KMS-11 (cell line): ENCODE results near the gene PRKAG3.

Source experiments
- H2AFZ ChIP-seq: fragments of 200-600 bp; sonication (generic); 2 replicates; pipeline ENCODE4 v1.6.1; 2016; ENCODE audit warnings: antibody characterized with exemption, mixed run types, low read depth
- H3K27ac ChIP-seq: fragments of 200-600 bp; sonication (generic); 2 replicates; pipeline ENCODE4 v1.6.1; 2016; ENCODE audit warnings: mild to moderate bottlenecking, mixed run types
- H3K27me3 ChIP-seq: fragments of 200-600 bp; sonication (generic); 2 replicates; pipeline ENCODE4 v1.6.1; 2017; ENCODE audit warnings: mild to moderate bottlenecking, low read depth, mixed run types, moderate library complexity; ENCODE audit not compliant: insufficient read depth
- H3K36me3 ChIP-seq: fragments of 200-600 bp; sonication (generic); 2 replicates; pipeline ENCODE4 v1.6.1; 2017; ENCODE audit warnings: mild to moderate bottlenecking, mixed run types; ENCODE audit not compliant: insufficient read depth
- H3K4me1 ChIP-seq: fragments of 200-600 bp; sonication (generic); 2 replicates; pipeline ENCODE4 v1.6.1; 2016; ENCODE audit warnings: mild to moderate bottlenecking, low read depth, mixed run types; ENCODE audit not compliant: poor library complexity, severe bottlenecking
- H3K4me2 ChIP-seq: fragments of 200-600 bp; sonication (generic); 2 replicates; pipeline ENCODE4 v1.7.0; 2016; ENCODE audit warnings: mild to moderate bottlenecking, mixed run types
- H3K4me3 ChIP-seq: fragments of 200-600 bp; sonication (generic); IDR thresholded peaks from 2 replicates; pipeline ENCODE4 v1.6.1; 2017; ENCODE audit warnings: low read depth, low read length, mixed read lengths; ENCODE audit not compliant: insufficient read depth
- H3K79me2 ChIP-seq: fragments of 200-600 bp; sonication (generic); 2 replicates; pipeline ENCODE4 v1.6.1; 2016; ENCODE audit warnings: low read depth, mixed run types; ENCODE audit not compliant: insufficient read depth
- H3K9ac ChIP-seq: fragments of 200-600 bp; sonication (generic); 2 replicates; pipeline ENCODE4 v1.6.1; 2016; ENCODE audit warnings: mild to moderate bottlenecking, mixed run types
- H4K20me1 ChIP-seq: fragments of 200-600 bp; sonication (generic); 2 replicates; pipeline ENCODE4 v1.6.1; 2016; ENCODE audit warnings: mild to moderate bottlenecking, mixed run types; ENCODE audit not compliant: insufficient read depth
- TF ChIP-seq, protein P1 (sequence below): fragments of 200-600 bp; sonication (generic); conservative IDR thresholded peaks from 2 replicates; pipeline ENCODE4 v1.6.1; 2017; ENCODE audit warnings: low read depth, mild to moderate bottlenecking, antibody characterized with exemption, low read length, moderate library complexity, mixed read lengths

Gene PRKAG3

DNA sequence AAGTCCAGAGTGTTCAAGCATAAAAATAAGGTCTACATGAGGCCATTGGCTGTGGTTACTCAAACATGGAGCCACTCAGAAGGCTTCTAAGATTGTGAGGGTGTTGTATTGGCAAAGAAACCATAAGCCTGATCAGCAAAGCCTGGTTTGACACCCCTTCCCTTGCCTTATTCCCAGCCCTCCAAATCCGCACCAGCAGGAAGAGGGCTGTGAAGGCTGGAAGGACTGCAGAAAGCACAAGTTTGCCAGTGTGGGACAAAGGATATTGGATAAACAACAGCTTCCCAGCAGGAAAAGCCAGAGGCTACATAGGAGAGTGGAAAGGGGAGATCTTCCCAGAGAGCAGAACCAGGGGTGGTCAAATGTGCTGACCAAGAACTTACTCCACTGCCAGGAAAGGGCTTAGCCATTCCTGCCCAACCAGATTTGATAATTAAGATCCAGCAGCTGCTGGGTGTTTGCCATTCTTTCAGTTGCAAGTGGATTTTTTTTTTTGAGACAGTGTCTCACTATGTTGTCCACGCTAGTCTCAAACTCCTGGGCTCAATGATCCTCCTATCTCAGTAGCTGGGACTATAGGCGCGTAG, 1.5 kb upstream of the PRKAG3 start:
- Histone ChIP-seq H3K27me3 (no peaks in the 10 kb centered on the region), H3K9ac (no peak overlapping the region), H3K4me2 (no peak overlapping the region), H4K20me1 (no peaks in the 10 kb centered on the region), H2AFZ (no peak overlapping the region), H3K27ac (no peak overlapping the region), H3K4me1 (peaks cover 48% of the 10 kb centered on the region), H3K4me3 (no peak overlapping the region), H3K79me2 (no peaks in the 10 kb centered on the region), H3K36me3 (no peaks in the 10 kb centered on the region)
- TF ChIP-seq, protein P1, sequence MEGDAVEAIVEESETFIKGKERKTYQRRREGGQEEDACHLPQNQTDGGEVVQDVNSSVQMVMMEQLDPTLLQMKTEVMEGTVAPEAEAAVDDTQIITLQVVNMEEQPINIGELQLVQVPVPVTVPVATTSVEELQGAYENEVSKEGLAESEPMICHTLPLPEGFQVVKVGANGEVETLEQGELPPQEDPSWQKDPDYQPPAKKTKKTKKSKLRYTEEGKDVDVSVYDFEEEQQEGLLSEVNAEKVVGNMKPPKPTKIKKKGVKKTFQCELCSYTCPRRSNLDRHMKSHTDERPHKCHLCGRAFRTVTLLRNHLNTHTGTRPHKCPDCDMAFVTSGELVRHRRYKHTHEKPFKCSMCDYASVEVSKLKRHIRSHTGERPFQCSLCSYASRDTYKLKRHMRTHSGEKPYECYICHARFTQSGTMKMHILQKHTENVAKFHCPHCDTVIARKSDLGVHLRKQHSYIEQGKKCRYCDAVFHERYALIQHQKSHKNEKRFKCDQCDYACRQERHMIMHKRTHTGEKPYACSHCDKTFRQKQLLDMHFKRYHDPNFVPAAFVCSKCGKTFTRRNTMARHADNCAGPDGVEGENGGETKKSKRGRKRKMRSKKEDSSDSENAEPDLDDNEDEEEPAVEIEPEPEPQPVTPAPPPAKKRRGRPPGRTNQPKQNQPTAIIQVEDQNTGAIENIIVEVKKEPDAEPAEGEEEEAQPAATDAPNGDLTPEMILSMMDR: no peak

DNA sequence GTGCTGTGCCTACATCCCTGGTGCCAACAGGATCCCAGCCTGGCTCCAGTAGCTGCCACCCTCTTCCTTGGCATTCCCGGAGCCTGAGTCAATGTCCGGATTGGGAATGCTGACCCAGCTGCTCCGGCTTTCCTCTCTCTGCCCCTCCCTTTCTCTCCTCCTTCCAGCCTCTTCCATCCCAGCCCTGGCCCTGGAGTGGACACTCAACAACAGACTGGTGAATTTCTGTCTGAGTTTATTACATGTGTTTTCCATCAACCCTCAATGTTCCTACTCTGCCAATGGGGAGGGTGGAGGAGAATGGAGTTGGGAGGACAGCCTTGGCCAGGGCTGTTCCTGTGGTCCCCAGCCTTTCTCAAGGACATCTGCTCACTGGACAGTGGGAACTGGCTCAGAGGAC, 917 bp upstream of the PRKAG3 start:
- TF ChIP-seq, protein P1: no peak
- H4K20me1 ChIP-seq: no peaks in the 10 kb centered on the region
- H3K79me2 ChIP-seq: no peaks in the 10 kb centered on the region
- no peak overlapping the region for H2AFZ ChIP-seq
- no peak overlapping the region for H3K9ac ChIP-seq
- no peaks in the 10 kb centered on the region for H3K27me3 ChIP-seq
- peaks cover 48% of the 10 kb centered on the region for H3K4me1 ChIP-seq
- H3K4me3 ChIP-seq: no peak overlapping the region
- no peaks in the 10 kb centered on the region for H3K36me3 ChIP-seq
- H3K4me2 ChIP-seq: no peak overlapping the region
- no peak overlapping the region for H3K27ac ChIP-seq

DNA sequence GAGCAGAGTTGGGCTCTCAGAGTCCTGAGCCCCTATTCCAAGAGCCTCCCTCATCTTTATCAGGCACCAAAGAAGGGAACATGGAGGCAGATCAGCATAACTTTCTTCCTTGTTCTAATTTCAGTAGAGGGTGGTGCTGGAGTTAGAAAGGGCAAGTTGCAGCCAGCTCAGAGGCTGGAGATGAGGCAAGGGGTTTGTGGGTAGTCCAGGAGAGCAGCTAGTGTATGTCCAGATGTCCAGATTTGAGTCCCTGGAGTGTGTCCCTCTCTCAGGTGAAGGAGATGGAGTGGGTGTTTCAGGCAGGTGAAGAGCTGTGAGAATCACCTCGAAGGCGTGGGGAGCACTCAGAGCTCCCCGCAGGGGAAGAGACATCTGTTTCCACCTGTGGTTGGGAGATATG, 478 bp upstream of the PRKAG3 start:
- no peak overlapping the region for H3K4me3 ChIP-seq
- H3K27ac ChIP-seq: no peak overlapping the region
- TF ChIP-seq, protein P1: no peak
- H3K36me3 ChIP-seq: no peaks in the 10 kb centered on the region
- no peaks in the 10 kb centered on the region for H4K20me1 ChIP-seq
- H3K79me2 ChIP-seq: no peaks in the 10 kb centered on the region
- H3K4me2 ChIP-seq: peak overlapping the region; percentile 13; the same call in 1 of the 2 replicates
- H2AFZ ChIP-seq: no peak overlapping the region
- no peaks in the 10 kb centered on the region for H3K27me3 ChIP-seq
- no peak overlapping the region for H3K9ac ChIP-seq
- peaks cover 48% of the 10 kb centered on the region for H3K4me1 ChIP-seq

DNA sequence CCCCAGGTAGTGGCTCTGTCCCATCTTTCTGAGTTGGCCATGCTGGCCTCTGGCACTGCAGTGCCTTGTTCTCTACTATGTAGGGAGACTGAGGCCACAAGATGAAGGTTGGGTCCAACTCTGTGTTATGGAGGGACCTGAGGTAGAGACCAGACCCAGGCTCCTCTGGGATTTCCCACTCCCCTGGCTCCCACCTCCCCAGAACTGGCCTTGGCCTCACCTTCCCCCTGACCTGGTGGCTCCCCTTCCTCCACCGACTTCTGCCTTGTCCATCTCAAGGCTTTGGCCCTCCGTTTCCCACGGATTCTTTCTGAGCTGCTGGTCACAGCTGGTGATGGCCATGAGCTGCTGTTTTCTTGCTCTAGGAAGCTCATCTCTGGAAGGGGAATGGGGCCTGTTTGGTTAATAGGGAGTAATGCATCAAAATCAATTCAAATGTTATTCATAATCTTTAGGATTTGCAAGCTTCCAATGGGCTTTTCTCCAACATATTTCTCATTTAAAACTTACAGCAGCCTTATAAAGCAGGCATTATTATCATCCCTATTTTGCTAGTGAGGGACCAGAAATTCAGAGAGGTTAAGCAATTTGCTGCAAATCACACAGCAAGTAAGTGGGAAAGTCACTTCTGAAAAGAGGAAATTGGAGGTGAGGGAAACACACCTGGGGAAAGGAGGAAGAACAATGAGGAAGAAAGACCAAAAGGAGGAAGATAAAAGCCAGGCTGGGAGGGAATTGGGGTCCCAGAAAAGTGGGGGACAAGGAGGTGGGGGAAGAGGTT, 887 bp downstream of the PRKAG3 start:
- peaks cover 44% of the 10 kb centered on the region for H3K4me1 ChIP-seq
- no peak overlapping the region for H3K27ac ChIP-seq
- TF ChIP-seq, protein P1: no peak
- no peaks in the 10 kb centered on the region for H4K20me1 ChIP-seq
- no peak overlapping the region for H3K4me3 ChIP-seq
- H3K27me3 ChIP-seq: no peaks in the 10 kb centered on the region
- no peak overlapping the region for H2AFZ ChIP-seq
- H3K36me3 ChIP-seq: no peaks in the 10 kb centered on the region
- no peaks in the 10 kb centered on the region for H3K79me2 ChIP-seq
- no peak overlapping the region for H3K4me2 ChIP-seq
- H3K9ac ChIP-seq: no peak overlapping the region
